Lower leg skin (tissue), 4 donors: Measurements from ENCODE around the gene MYO18B. TPM values are rescaled to one million over a fixed set of nuclear protein-coding genes. Genes with fewer than 3 reads are reported as not detected.
A peak's percentile ranks its signal among the peaks of the same experiment; 100 is the strongest.

Experiments used
- DNase-seq, 2 donors: peaks; one replicate each; pipeline ENCODE4 v3.0.0-alpha.2; 2019; ENCODE audit warnings: low spot score in 2 of 2
- H3K4me3 ChIP-seq: fragments of 200-600 bp; sonication (generic); 2 replicates; pipeline ENCODE4 v1.5.1; 2017; ENCODE audit warnings: mild to moderate bottlenecking, low read depth; ENCODE audit not compliant: poor library complexity, severe bottlenecking
- CTCF ChIP-seq, 3 donors: fragments of 450-650 bp; IDR thresholded peaks; one replicate each; pipeline ENCODE4 v1.5.1; 2016; ENCODE audit warnings: antibody characterized with exemption in 3 of 3, mild to moderate bottlenecking in 3 of 3, moderate library complexity in 2 of 3
- POLR2A ChIP-seq, 2 donors: fragments of 450-650 bp; IDR thresholded peaks; one replicate each; pipeline ENCODE4 v1.6.1; 2016 to 2017; ENCODE audit warnings: antibody characterized with exemption in 2 of 2, mild to moderate bottlenecking in 1 of 2, moderate library complexity in 1 of 2
- WGBS, 2 donors: methylation state at CpG; one replicate each; pipeline ENCODE4 v1.1.5; 2018; 5-methylcytosine and 5-hydroxymethylcytosine counted together
- intact Hi-C: fragments of 100-400 bp; cut with DNase I; formaldehyde crosslinking; loops from one replicate; pipeline ENCODE4 v1.15.0; 2023; ENCODE audit warnings: low total_unique reads
- total RNA-seq, 4 donors: library from RNA; depleted of rRNA; stranded (reverse); fragments of >200 nt; gene quantifications; one replicate each; pipeline ENCODE4 v1.1.0, GENCODE V29; 2016

Gene MYO18B
- total RNA-seq, 4 donors from 2014 or later: 1.5 to 3.4 TPM; not detected in 2

GRCh38 chr22:25874327-25874726 lies 132.3 kb downstream of the MYO18B start:
- WGBS, 2 donors: 88% methylated on average over 11 of the region's 11 CpGs
- DNase-seq: peak in 1 of 2 donors; percentile 39
- H3K4me3 ChIP-seq: no peak overlapping the region
- intact Hi-C loops: no loop called here
- TF ChIP-seq POLR2A (IDR thresholded peaks at IDR 0.05): no peak
- TF ChIP-seq CTCF (IDR thresholded peaks at IDR 0.05): no peak

- TF ChIP-seq POLR2A (IDR thresholded peaks at IDR 0.05) (no peak), CTCF (IDR thresholded peaks at IDR 0.05) (no peak)
- 56 to 67% methylated on average over 2 of the region's 2 CpGs for WGBS, 2 donors
- no peak overlapping the region for H3K4me3 ChIP-seq
- intact Hi-C loops: no loop called here
- DNase-seq: peak in 1 of 2 donors; percentile 7
These were observed 133.5 kb downstream of the MYO18B start for GRCh38 chr22:25875461-25875860.

GRCh38 chr22:25876871-25877270 lies 134.9 kb downstream of the MYO18B start:
- H3K4me3 ChIP-seq: no peak overlapping the region
- WGBS, 2 donors: 34 to 42% methylated on average over 4 of the region's 4 CpGs
- DNase-seq: peak in 1 of 2 donors; percentile 40
- intact Hi-C loops: no loop called here
- no peak for TF ChIP-seq CTCF (IDR thresholded peaks at IDR 0.05)
- no peak for TF ChIP-seq POLR2A (IDR thresholded peaks at IDR 0.05)

GRCh38 chr22:25878933-25879332 lies 136.9 kb downstream of the MYO18B start:
- 63 to 64% methylated on average over 3 of the region's 3 CpGs for WGBS, 2 donors
- no peak overlapping the region for H3K4me3 ChIP-seq
- DNase-seq: no peak
- no peak for TF ChIP-seq POLR2A (IDR thresholded peaks at IDR 0.05)
- TF ChIP-seq CTCF (IDR thresholded peaks at IDR 0.05): no peak
- intact Hi-C loops: no loop called here

- no peak for TF ChIP-seq POLR2A (IDR thresholded peaks at IDR 0.05)
- no peak for TF ChIP-seq CTCF (IDR thresholded peaks at IDR 0.05)
- 70 to 86% methylated on average over 2 of the region's 2 CpGs for WGBS, 2 donors
- intact Hi-C loops: no loop called here
- no peak overlapping the region for H3K4me3 ChIP-seq
- peak in 1 of 2 donors; percentile 46 for DNase-seq
These were observed 138.5 kb downstream of the MYO18B start for GRCh38 chr22:25880524-25880923.

- 59 to 60% methylated on average over 8 of the region's 8 CpGs for WGBS, 2 donors
- peak in 1 of 2 donors; percentile 26 for DNase-seq
- no peak for TF ChIP-seq POLR2A (IDR thresholded peaks at IDR 0.05)
- TF ChIP-seq CTCF (IDR thresholded peaks at IDR 0.05): no peak
- intact Hi-C loops: no loop called here
- no peak overlapping the region for H3K4me3 ChIP-seq
These were observed 139.3 kb downstream of the MYO18B start for GRCh38 chr22:25881210-25881755.
